HG03196 (cell line): Measurements from ENCODE around the gene LASP1.

Experiments
- ATAC-seq: cut with Tn5 transposase; IDR thresholded peaks from one replicate; pipeline ENCODE4 v1.9.1; 2021; ENCODE audit not compliant: unreplicated experiment

The LASP1 gene

GRCh38 chr17:38885728-38886642, 16.1 kb downstream of the LASP1 start:
- no peak for ATAC-seq

DNA sequence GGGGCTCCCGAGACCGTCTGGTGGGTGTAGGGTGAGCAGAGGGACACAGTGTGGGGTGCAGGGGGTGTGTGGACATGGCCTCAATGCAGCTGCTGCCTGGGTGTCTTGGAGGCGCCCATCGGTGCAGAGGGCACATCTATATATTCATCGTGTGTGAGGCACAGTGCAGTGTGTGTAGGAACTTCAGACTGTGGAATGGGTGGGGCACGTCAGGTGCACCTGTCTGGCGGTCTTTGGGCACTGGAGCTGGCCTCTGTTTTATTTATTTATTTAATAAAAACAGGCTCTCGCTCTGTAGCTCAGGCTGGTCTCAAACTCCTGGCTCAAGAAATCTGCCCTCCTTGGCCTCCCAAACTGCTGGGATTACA, 16.8 kb downstream of the LASP1 start:
- no peak for ATAC-seq

- no peak for ATAC-seq
Measured at GRCh38 chr17:38888842-38889241, 19.0 kb downstream of the LASP1 start.

DNA sequence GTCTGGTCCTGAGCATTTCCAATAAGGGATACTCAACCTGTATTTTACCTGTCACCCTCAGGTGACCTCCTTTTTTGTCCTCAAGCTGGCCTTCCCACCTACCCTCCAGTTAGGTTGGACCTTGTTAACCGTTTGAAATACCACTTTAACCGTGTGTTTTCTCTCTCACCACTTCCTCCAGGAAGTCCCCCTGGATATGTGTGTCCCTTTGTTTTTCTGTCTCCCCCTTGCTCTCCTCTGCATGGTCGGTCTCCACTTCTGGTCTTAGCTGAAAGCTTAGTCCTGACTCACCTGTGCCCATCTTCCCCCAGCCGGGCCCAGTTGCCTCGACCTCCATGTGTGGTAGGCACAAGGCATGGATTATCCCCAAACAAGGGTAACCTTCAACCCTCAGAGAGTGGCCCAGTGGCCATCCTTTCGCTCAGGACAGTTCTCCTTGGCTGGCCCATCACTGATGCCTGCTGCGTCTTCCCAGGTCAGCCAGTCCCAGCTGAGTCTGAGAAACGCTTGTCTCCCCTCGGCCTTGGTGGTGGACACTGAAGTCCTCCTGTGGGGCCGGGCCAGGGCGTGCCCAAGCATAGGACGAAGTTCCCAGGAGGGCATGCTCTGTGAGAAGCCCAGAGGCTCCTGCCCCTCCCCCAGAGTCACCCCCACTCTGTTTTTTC, 20.0 kb downstream of the LASP1 start:
- ATAC-seq: no peak

GRCh38 chr17:38890410-38890746, 20.5 kb downstream of the LASP1 start:
- no peak for ATAC-seq

GRCh38 chr17:38891441-38891840, 21.6 kb downstream of the LASP1 start:
- no peak for ATAC-seq

DNA sequence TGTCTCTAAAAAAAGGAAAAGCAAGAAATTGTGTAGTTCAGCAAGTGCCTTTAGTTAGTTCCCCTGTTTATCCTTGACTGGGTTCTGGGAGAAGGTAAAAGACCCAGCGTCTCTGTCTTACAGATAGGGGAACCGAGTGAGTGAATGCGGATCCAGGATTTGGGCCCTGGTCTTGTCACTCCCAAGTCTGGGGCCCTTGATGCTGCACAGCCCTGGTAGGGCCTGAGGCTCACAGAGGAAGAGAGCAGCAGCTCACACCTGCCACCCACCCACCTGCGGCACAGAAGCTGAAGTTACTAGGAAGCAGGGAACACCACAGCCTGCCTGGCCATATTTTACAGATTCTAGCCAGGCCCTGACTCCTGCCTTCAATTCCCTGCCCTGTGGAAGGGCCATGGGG, 22.2 kb downstream of the LASP1 start:
- ATAC-seq: no peak

GRCh38 chr17:38892620-38893019, 22.8 kb downstream of the LASP1 start:
- no peak for ATAC-seq

GRCh38 chr17:38893113-38893512, 23.3 kb downstream of the LASP1 start:
- ATAC-seq: no peak

- ATAC-seq: no peak
Measured at GRCh38 chr17:38893607-38894006, 23.7 kb downstream of the LASP1 start.

GRCh38 chr17:38894276-38894675, 24.4 kb downstream of the LASP1 start:
- ATAC-seq: no peak

GRCh38 chr17:38896346-38896954, 26.6 kb downstream of the LASP1 start:
- no peak for ATAC-seq

- no peak for ATAC-seq
Measured at GRCh38 chr17:38897176-38897575, 27.3 kb downstream of the LASP1 start.

DNA sequence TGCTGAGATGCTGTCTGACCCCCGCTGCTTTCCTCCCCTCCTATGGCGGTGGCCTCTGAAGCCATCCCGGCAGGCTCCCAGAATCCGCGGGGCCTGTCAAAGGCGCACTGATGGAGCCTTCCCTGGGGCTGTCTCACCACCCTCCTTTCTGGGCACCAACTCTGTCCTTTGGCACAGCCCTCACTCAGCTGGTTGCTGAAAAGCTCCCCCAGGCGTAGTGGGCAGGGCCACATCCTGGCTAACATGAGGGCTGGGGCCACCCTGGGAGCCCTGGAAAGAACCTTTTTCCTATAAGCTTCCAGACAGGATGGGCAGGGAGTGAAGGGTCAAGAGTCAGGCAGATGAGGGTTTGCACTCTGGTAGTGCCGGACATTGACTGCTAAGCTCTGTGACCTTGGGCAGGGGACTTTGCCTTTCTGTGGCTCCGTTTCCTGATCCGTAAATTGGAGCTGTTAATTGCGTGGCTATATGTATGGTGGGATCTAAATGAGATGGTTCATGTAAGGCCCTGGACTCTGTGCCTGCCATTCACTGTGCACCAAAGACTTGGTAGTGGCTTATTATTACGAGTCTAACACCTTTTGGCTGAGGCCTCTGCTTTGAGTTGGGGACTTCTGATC, 27.9 kb downstream of the LASP1 start:
- ATAC-seq: no peak

GRCh38 chr17:38898291-38898679, 28.4 kb downstream of the LASP1 start:
- peak; percentile 28 for ATAC-seq

GRCh38 chr17:38898812-38899348, 29.0 kb downstream of the LASP1 start:
- ATAC-seq: peak; percentile 66

GRCh38 chr17:38899421-38899820, 29.6 kb downstream of the LASP1 start:
- no peak for ATAC-seq

DNA sequence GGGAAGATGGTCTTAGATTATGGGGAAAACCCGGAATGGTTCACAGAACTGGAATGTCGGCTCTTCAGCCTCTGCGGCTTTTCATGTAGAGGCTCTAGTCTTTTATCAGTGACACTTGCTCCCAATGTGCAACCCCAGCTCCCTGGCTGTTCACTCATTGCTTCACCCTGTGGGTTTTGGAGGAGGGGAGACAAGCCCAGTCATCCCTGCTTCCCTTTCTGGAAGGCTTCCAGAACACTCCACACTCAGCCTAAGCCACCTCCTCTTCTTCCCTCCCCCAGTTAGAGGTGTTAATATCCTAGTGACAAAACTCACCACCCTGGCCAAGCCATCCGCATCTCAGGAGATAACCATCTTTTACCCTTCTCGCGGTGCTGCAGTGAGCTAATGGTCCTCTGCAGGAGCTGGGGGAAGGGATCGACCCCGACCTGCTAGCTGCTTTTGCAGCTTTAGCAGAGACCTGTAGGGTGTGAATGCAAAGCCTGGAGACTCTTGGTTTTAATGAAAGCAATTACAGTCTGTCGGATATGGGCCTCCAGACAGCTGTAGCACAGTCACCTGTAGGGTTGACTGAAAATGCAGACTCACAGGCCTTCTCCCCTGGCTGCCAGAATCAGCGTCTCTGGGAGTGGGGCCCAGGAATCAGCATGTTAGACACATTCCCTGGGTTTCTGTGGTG, 31.3 kb downstream of the LASP1 start:
- no peak for ATAC-seq

GRCh38 chr17:38903404-38903803, 33.5 kb downstream of the LASP1 start:
- ATAC-seq: no peak

- ATAC-seq: no peak
Measured at GRCh38 chr17:38904892-38905291, 35.0 kb downstream of the LASP1 start.

DNA sequence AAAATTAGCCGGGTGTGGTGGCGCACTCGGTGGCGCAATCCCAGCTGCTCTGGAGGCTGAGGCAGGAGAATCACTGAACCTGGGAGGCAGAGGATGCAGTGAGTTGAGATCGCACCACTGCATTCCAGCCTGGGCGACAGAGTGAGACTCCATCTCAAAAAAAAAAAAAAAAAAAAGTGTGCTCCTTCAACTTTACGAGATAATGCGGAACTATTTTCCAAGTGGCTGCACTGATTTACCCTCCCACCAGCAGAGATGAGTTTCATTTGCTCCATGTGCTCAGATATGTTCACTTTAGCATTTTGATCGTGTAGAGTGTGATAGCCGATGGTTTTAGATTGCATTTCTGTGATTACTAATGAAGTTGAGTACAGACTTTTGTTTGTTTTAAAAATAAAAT, 35.5 kb downstream of the LASP1 start:
- ATAC-seq: no peak
